Lower leg skin (tissue), 3 donors: ENCODE measurements around the gene GPR55.

ENCODE experiments used
- POLR2A ChIP-seq, 2 donors: fragments of 450-650 bp; IDR thresholded peaks; one replicate each; pipeline ENCODE4 v1.6.1; 2016 to 2017; ENCODE audit warnings: antibody characterized with exemption in 2 of 2, mild to moderate bottlenecking in 1 of 2, moderate library complexity in 1 of 2
- TF ChIP-seq, protein P1 (sequence below), 3 donors: fragments of 450-650 bp; IDR thresholded peaks; one replicate each; pipeline ENCODE4 v1.5.1; 2016; ENCODE audit warnings: antibody characterized with exemption in 3 of 3, mild to moderate bottlenecking in 3 of 3, moderate library complexity in 2 of 3

DNA sequence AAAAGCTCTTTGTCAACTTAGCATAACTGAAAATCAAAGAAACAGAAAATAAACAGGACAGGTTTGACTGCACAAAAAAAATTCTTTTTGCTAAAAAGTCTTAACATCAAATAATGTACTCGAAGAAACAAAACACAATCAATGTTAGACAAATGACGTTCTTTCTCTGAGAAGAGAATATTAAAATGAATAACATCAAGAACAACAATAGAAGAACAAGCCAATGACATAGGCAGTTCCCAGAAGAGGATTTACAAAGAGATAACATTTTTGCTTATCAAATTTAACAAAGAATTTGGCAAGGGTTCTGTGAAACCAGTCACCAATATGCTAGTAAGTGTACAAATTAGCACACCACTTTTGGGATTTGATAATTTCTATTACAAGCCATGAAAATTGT lies 5.8 kb downstream of the GPR55 start:
- TF ChIP-seq, protein P1, sequence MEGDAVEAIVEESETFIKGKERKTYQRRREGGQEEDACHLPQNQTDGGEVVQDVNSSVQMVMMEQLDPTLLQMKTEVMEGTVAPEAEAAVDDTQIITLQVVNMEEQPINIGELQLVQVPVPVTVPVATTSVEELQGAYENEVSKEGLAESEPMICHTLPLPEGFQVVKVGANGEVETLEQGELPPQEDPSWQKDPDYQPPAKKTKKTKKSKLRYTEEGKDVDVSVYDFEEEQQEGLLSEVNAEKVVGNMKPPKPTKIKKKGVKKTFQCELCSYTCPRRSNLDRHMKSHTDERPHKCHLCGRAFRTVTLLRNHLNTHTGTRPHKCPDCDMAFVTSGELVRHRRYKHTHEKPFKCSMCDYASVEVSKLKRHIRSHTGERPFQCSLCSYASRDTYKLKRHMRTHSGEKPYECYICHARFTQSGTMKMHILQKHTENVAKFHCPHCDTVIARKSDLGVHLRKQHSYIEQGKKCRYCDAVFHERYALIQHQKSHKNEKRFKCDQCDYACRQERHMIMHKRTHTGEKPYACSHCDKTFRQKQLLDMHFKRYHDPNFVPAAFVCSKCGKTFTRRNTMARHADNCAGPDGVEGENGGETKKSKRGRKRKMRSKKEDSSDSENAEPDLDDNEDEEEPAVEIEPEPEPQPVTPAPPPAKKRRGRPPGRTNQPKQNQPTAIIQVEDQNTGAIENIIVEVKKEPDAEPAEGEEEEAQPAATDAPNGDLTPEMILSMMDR (IDR thresholded peaks at IDR 0.05) = no peak
- TF ChIP-seq POLR2A (IDR thresholded peaks at IDR 0.05) = no peak
